ENCODE results near the gene GRID1.

The GRID1 gene

DNA sequence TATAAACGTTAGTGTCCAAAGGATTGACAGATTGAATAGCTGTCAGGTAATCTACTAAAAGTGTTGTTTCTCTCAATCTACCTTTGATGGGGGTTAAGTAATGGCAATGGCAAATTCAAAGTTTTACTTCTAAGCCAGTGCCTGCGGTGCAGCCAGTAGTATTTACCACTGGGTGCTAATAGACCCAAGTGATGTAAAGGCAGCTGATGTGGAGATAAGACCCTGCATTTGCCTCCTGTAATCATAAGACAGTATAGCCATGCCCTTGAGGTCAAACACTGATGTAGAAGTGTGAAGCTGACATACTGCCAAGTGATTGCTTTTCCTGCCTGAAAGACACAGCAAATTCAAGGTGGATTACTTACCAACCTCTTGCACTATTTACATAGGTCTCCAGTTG lies 572.0 kb downstream of the GRID1 start:
- H3K27ac ChIP-seq, result no peak overlapping the region
- TF ChIP-seq, protein P1, sequence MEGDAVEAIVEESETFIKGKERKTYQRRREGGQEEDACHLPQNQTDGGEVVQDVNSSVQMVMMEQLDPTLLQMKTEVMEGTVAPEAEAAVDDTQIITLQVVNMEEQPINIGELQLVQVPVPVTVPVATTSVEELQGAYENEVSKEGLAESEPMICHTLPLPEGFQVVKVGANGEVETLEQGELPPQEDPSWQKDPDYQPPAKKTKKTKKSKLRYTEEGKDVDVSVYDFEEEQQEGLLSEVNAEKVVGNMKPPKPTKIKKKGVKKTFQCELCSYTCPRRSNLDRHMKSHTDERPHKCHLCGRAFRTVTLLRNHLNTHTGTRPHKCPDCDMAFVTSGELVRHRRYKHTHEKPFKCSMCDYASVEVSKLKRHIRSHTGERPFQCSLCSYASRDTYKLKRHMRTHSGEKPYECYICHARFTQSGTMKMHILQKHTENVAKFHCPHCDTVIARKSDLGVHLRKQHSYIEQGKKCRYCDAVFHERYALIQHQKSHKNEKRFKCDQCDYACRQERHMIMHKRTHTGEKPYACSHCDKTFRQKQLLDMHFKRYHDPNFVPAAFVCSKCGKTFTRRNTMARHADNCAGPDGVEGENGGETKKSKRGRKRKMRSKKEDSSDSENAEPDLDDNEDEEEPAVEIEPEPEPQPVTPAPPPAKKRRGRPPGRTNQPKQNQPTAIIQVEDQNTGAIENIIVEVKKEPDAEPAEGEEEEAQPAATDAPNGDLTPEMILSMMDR (IDR thresholded peaks at IDR 0.05), result no peak
- TF ChIP-seq ZFX (IDR thresholded peaks at IDR 0.05; ENCODE audit: borderline replicate concordance), result no peak

- TF ChIP-seq, protein P1 (IDR thresholded peaks at IDR 0.05), result no peak
- TF ChIP-seq ZFX (IDR thresholded peaks at IDR 0.05; ENCODE audit: borderline replicate concordance), result no peak
- H3K27ac ChIP-seq, result no peak overlapping the region
These were observed 574.1 kb downstream of the GRID1 start for GRCh38 chr10:85792533-85792858.

DNA sequence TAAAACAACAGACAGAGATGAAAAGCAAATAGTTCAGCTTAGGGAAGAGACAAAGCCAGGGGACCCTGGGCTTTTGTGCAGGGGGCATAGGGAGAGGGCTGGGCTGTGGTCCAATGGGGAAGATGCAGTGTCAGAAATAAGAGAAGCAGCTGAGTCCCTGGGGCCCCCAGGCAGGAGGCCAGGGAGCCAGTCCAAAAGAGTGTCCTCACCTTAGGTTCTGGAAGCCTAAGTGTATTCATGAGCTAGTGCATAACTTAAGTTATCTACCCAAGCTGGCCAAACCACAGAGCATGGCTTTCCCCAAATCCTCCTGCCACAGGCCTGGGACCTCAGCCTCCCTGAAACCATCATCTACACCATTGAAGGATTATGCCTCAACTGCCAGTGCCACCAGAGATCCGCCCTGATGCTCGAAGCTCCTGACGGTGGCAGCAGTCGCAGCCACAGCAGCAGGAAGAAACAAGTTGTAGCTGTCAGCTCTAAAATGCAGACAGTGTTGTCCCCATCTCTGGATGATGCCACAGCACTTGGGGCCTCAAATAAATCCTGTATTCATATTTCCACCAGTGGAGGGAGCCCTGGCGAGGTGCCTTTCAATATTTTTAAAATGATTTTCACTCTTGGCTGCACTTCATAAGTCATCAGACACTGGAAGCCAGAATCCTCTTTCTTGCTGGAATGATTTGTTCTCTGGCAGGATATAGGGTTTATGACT lies 574.6 kb downstream of the GRID1 start:
- TF ChIP-seq, protein P1 (IDR thresholded peaks at IDR 0.05), result peak; percentile 17
- no peak for TF ChIP-seq ZFX (IDR thresholded peaks at IDR 0.05; ENCODE audit: borderline replicate concordance)
- no peak overlapping the region for H3K27ac ChIP-seq

GRCh38 chr10:85789982-85790789 lies 576.4 kb downstream of the GRID1 start:
- TF ChIP-seq, protein P1 (IDR thresholded peaks at IDR 0.05), result no peak
- TF ChIP-seq ZFX (IDR thresholded peaks at IDR 0.05; ENCODE audit: borderline replicate concordance), result no peak
- H3K27ac ChIP-seq, result no peak overlapping the region

DNA sequence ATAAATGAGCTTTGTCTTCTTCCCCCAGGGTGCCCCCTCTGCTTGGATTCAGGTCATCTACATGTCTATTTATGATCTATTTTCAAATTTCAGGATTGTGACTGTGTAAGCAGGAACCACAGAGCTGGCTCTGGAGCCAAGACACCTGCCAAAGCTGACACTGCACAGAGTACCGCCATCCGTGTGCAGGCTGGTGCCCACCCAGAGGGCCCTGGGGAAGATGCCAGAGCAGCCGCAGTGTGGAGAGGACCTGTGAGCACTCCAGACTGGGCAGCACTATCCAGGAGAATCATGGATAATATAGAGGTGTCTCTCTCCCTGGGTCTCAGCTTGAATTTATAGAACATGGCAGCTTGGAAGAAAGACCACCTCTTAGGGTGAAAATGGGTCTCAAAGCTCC lies 577.5 kb downstream of the GRID1 start:
- H3K27ac ChIP-seq, result no peak overlapping the region
- TF ChIP-seq, protein P1 (IDR thresholded peaks at IDR 0.05), result no peak
- no peak for TF ChIP-seq ZFX (IDR thresholded peaks at IDR 0.05; ENCODE audit: borderline replicate concordance)

DNA sequence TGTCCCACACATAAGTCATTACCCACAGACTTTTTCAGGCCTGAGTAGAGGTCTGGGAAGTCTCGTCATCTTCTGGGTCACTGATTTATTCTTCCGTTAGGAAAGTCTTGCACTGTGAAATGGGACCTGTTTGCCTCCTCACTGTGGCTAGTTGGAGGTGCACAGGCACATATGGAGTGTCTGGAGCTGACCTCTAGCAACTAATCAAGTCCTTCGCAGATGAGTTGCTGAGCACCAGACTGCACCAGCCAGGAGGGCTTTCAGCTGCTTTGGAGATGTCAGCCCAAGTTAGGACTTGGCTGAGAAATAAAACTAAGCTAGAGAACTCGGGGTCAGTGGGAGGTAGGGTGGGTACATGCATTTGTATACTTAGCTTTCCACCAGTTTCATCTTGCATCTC lies 578.0 kb downstream of the GRID1 start:
- TF ChIP-seq, protein P1 (IDR thresholded peaks at IDR 0.05), result no peak
- no peak for TF ChIP-seq ZFX (IDR thresholded peaks at IDR 0.05; ENCODE audit: borderline replicate concordance)
- H3K27ac ChIP-seq, result no peak overlapping the region

DNA sequence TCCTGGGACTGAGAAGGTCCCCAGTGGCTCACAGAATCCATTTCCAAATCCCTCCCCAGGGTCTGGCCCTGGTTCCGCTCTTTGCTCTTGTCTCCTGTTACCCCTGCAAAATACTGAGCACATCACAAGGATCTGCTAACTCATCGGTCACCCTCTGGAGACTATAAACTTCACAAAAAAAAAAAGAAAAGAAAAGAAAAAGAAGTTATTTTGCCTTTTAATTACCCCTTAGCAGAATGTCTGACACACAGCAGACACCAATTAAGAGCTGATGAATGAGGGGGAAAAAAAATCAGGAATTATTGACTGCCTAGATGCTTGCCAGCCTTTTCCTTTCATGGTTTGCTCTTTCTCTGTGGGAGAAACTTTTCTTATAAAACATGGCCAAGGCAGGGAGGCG lies 578.7 kb downstream of the GRID1 start:
- H3K27ac ChIP-seq, result no peak overlapping the region
- no peak for TF ChIP-seq ZFX (IDR thresholded peaks at IDR 0.05; ENCODE audit: borderline replicate concordance)
- TF ChIP-seq, protein P1 (IDR thresholded peaks at IDR 0.05), result no peak

Measured in 22Rv1 (cell line).